ENCODE results near the gene EEIG1.
A peak's percentile ranks its signal among the peaks of the same experiment; 100 is the strongest.
"Not testable (repeated sequence)": the region's sequence is repeated elsewhere in the genome, so short reads cannot be mapped to it uniquely, and the experiment has no call there.

The EEIG1 gene

DNA sequence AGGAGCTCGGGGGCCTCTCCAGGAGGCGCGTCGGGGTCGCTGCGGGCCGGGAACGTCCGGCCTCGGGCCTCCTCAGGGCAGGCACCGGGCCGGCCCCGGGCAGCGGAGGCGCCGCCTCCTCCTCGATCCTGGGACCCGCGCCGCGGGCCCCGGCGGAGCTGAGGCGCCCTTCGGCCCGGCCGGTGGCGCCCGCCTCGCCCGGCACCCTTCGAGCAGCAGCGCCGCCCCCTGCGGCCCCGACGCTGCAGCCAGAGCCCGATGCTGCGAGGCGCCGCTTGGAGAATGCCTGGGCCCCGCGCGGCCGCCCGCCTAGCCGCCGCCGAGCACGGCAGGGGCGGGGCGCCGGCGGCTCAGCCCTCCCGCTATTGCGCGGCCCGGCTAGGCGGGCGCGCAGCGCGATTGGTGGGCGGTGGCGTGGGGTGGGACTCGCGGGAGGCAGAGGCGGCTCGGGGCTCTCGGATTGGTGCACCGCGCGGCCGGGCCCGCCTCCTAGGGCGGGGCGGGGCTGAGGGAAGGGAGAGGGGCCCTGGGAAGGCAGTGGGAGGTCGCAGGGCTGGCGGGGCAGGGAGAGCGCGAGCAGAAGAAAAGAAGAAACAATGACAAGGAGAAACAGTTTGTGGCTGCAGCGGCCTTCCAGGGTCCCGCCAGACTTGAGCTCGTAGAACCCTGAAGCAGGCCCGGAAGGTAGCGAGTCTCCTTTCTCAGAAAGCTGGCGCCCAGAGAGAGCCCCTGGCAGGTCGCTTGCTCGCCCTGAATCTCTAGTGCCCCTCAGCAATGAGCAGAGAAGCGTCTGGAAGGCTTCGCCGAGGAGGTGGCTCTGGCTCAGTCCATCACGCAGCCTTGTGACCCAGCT is at the start of gene EEIG1:
Gene EEIG1 (minus strand): TSS at position 284 of the 853 bp plus-strand sequence. CDS start 852 bp downstream, outside the sequence.
- peak; percentile 93 for DNase-seq (ENCODE audit: low spot score)

DNA sequence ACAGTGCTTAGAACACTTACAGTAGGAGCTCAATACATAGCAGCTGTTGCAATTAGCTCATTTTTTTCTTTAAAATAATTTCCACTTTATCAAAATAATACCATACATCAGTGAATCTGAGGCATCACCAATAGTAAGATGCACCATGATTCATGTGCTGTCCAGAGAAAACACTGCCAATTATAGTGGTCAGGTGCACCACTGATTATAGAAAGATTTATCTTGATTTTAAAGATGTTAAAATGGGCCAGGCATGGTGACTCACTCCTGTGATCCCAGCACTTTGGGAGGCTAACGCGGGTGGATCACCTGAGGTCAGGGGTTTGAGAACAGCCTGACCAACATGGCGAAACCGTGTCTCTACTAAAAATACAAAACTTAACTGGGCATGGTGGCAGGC is 46.9 kb upstream of the EEIG1 start:
- no peak for DNase-seq (ENCODE audit: low spot score)

DNA sequence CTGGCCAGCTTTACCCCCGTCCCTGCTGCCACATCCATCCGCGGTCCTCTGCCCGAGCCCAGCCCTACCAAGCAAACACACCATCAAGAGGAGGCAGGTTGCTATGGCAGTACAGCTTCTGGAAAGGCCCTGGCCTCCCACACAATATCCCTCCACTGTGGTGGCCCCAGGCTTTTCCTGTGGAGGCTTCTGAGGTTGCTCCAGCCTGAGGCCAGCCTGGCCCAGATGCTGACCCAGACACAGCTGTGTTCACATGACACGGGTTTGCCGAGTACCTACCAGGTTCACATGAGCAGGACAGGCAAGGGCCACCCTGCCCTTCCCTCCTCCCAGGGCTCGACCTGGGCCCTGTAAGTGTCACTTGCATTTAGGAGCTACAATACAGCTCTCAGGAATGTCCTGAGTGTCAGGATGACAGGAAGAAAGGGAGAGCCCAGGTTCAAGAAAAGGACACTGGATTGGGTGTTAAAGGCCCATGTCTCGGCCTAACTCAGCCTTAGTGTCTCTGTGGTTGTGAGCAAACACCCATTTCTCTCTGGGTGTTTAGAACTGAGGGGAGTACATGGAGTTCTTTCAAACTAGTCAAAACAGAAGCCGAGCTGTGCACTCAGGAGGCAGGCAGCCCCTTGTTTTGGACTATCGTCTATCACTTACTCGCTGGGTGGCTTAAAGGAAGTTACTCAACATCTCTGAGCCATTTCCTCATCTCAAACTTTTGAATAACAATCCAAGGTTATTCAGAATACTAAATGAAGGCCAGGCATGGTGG is 46.2 kb upstream of the EEIG1 start:
- no peak for DNase-seq (ENCODE audit: low spot score)

DNA sequence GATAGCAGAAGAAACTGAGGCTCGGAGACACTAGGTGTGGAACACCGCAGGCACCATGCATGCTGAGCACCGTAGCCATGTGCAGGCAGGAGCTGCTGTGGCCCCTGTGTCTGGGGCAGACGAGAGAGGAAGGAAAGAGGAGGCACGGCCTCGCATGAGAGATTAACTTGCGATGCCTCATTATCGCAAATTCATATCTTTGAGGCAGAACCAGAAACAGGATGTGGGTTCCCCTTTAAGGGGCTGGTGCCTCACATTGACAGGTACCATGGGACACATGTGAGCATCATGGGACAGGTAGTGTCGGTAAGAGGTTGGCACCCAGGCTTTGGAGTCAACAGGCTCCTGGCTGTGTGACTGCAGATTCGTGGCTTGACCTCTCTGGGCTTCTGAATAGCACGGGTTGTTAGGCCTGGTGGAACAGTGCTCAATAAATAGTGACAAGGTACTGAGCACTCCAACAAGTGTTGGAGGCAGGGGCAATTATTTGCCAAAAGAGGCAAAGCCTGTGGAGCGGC is 45.5 kb upstream of the EEIG1 start:
- no peak for DNase-seq (ENCODE audit: low spot score)

DNA sequence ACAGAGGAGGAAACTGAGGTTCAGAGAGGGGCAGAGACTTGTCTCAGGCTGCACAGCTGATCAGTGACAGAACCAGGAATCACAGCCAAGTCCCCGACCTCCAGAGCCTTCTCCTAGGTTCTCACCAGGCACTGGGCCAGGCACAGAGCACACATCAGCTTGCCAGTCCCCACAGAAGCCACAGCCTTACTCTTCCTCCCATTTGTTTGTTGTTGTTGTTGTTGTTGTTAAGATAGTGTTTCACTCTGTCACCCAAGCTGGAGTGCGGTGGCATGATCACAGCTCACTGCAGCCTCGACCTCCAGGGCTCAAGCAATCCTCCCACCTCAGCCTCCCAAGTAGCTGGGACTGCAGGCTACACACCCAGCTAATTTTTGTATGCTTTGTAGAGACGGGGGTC is 44.9 kb upstream of the EEIG1 start:
- no peak for DNase-seq (ENCODE audit: low spot score)

DNA sequence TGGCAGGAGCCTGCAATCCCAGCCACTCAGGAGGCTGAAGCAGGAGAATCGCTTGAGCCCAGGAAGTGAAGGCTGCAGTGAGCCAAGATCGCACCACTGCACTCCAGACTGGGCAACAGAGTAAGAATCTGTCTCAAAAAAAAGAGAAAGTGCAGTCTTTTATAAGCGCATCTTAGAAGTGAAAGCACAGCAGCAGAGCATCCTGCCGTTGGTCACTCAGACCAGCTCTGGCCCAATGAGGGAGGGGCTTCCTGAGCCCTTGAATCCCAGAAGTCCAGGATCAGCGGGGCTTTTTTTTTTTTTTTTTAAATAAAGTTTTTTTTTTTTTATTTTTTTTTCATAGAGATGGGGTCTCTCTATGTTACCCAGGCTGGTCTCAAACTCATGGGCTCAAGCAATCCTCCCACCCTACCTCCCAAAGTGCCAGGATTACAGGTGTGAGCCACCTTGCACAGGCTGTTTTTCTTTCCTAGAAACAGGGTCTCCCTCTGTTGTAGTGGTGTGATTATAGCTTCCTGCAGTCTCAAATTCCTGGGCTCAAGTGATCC is 44.0 kb upstream of the EEIG1 start:
- no peak for DNase-seq (ENCODE audit: low spot score)

DNA sequence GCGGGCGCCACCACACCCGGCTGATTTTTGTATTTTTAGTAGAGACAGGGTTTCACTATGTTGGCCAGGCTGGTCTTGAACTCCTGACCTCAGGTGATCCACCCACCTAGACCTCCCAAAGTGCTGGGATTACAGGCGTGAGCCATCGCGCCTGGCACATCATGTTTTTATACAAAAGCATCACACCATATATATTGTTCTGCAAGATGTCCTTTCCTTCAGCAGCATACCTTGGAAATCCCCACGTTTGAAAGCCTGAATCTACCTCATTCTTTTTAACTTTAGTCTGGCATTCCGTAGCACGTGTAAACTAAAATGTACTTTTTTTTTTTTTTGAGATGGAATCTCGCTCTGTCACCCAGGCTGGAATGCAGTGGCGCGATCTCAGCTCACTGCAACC is 42.9 kb upstream of the EEIG1 start:
- DNase-seq (ENCODE audit: low spot score): not testable (repeated sequence)

DNA sequence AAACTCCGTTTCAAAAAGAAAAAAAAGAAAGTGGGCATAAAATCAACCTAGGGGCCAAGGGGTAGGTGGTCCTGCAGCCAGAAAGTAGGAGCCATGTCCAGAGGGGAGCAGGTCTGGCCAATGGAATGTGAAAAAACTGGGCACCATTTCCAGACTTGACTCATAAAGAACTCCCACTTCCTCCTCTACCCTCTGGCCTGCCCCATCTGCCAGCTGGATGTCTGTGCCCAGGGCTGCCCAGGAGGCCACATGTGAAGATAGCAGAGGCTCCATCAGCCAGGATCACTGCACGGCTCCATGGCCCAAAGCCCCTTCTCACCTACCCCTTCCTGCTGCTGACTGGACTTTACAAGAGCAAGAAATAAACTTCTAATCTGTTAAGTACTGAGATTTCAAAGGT is 42.1 kb upstream of the EEIG1 start:
- peak; percentile 43 for DNase-seq (ENCODE audit: low spot score)

DNA sequence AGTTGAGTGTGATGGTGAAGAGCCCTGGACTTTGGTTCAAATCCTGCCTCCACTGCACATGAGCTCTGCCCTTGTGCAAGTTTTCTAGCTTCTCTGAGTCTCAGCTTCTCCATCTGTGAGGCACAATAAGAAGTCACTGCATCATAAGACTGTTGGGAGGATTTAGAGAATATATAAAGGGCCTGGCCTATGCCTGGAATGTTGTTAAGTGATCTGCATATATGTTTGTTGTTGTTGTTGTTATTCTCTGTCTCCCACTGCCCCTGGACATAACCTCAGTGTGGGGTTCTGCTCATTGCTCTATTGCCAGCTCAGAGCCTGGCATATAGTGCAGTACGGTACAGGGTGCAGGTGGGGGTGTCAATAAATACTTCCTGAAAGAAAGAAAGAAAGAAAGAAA is 40.3 kb upstream of the EEIG1 start:
- no peak for DNase-seq (ENCODE audit: low spot score)

DNA sequence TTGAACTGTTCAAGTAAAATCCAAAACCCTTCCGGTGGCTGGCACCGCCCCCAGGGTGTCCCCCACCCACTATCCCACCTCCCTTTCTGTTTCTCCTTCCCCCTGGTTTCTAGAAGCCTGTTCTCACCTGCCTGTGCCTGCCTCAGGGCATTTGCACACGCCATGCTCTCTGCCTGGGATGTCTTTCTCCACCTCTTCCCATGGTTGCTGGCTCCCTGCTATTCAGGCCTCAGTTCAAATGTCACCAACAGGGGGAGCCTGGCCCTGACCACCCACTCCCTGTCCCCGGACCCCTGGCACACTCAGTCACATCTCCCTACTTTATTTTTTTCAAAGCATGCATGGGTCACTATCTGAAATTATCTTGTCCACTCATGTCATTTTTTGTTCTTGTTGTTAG is 39.9 kb upstream of the EEIG1 start:
- DNase-seq (ENCODE audit: low spot score): no peak

DNA sequence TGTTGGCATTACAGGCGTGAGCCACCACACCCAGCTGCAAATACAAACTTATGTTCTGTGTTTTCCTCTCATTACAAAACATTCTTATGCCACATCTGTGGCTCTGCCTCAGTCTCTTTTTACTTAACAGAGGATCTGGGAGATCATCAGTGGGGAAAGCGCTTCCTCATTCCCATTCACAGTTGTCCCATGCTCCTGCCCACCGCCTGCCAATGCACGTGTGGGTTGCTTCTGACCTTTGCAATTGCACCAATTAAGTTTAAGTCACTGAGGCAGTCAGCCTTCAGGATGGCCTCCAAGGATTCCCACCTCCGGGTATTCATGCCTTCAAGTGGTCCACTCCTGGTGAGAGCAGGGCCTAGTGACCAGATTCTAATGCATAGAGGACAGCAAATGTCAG is 34.9 kb upstream of the EEIG1 start:
- no peak for DNase-seq (ENCODE audit: low spot score)

DNA sequence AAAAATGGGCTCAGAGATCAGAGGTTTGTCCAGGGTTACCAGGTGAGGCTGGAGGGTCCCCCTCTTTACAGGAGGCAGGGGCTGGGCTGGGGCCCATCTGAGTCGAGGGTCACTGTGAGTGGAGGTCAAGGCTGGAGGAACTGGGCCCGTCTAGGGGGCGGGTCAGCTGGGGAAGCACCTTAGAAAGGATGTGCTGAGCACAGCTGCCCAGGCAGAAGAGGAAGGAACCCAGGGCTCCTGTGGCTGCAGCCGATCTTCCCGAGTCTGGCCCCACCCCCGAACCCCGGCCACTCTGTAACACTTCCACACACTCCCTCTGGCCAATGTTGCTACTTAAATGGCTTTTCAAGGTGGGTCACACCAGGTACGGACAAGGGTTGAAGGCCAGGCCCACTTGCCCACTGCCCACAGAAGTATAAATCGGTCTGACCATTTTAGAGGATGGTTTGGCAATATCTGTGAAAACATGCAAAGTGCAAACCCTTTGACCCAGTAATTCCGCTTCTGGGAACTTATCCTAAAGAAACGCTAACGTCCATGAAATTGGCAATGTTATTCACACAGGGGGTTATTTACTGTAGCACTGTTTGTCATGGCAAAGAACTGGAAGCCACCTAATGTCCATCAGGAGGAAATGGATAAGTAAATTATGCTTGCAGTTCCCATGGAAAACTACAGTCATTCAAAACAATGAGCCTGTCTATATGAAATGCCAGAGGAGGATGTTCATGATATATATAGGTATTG is 30.5 kb upstream of the EEIG1 start:
- no peak for DNase-seq (ENCODE audit: low spot score)

DNA sequence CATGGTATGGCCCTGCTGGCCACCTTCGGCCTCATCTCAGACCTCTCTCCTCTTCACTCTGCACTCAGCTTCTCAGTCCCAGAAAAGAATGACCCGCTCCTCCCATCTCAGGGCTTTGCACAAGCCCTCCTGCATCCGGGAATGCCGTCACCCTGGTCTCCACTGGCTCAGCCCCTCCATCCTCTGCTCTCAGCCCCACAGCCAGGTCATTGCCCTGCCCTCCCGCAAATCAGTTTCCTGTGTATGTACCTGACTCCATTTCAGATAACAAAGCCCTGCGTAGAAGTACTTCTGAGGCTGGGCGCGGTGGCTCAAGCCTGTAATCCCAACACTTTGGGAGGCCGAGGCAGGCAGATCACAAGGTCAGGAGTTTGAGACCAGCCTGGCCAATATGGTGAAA is 28.9 kb upstream of the EEIG1 start:
- no peak for DNase-seq (ENCODE audit: low spot score)

DNA sequence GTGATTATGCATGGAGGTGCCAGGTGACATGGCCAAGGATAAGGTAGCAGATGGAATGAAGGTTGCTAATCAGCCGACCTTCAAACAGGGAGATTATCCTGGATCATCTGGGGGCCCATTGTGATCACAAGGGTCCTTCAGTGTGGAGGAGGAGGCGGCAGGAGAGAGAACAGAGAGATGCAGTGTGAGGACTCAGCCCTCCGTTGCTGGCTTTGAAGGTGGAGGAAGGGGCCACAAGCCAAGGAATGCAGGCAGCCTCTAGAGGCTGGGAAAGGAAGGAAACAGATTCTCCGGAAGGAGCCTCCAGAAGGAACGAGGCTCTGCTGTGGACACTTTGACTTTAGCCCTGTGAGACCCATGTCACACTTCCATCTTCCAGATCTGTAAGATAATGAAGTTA is 27.4 kb upstream of the EEIG1 start:
- no peak for DNase-seq (ENCODE audit: low spot score)

DNA sequence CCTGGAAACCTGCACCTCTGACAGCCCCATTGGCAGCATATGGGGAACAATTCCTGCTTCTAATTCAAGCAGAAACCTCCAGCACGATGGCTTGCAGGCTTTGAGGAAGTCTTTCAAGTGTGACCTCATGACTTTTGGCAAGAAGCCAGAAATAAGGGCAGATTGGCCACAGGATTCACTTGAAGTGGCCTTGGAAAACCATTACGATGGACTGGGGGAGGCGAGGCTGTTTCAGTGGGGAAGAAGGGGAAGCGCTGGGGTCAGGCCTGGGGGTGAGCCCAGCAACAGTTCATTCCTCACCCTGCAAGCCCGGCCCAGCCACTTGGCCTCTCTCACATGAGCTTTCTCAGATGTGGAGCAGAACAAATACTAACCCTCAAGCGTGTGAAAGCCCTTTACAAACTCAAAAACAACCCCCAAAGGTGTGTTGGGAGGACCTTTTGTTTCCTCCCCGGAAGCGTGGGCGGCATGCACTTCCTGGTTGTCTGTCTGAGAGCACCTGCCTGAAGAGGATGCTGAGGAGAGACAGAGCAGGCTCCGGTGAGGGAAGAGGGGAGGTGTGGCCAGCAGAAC is 26.9 kb upstream of the EEIG1 start:
- peak; percentile 96 for DNase-seq (ENCODE audit: low spot score)

DNA sequence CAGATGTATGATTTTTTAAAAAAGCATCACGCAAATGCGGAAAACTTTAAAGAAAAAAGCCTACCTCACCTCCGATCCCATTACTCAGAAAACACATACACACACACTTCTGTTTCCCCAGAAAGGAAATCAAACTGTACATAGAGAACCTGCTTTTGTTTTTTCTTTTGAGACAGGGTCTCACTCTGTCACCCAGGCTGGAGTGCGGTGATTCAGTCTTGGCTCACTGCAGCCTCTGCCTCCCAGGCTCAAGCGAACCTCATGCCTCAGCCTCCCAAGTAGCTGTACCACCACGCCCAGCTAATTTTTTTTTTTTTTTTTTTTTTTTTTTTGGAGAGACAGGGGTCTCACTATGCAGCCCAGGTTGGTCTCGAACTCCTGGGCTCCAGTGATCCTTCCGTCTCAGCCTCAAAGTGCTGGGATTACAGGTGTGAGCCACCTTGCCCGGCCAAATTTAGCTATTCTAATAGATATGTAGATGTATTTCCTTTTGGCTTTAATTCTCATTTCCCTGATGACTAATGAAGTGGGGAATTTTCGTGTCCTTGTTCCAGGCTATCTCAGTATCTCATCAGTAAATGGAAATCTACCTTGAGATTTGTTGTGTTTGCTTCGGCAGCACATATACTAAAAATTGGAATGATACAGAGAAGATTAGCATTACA is 25.7 kb upstream of the EEIG1 start:
- DNase-seq (ENCODE audit: low spot score): peak; percentile 80

DNA sequence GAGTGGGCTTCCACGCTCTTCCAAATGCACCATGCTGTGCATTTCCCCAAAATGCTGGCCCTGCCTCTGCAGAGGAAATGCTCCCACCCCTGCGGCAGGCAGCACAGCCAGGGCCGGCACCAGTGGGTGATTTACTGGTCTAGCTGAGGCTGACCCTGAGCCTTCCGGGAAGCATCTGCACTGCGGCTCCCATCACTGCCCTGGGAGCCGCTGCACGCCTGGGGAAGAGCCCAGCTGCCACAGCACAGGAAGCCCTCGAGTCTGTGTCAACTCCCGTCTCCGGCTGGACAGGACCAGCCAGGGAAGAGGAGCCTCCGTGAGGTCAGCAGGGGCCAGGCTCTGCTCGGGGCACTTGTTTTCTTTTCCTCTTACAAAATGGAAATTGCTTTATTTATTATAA is 25.1 kb upstream of the EEIG1 start:
- DNase-seq (ENCODE audit: low spot score): no peak

DNA sequence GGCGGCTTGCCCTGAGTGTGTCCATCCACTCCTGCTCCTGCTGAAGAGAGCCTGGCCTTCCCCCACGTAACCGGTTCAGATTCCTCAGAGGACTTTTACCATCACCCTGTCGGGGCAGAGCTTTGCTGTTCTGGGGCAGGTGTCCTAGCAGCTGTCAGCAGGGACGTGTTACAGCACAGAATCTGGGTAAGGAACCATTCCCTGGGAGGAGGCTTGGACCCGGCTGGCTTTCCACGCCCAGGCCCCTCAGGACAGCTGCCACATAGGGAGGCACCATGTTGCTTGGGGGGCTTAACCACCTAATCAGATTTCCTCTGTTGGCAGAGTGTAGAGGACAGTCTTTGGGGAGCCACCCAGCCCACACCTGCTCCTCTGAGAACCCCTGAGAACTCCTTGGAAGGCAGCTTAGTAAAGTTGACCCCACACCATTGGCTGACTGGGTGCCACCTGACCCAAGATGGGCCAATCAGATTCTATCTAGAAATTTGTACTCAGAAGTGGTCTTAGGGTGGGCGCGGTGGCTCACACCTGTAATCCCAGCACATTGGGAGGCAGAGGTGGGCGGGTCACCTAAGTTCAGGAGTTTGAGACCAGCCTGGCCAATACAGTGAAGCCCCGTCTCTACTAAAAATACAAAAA is 23.3 kb upstream of the EEIG1 start:
- no peak for DNase-seq (ENCODE audit: low spot score)

DNA sequence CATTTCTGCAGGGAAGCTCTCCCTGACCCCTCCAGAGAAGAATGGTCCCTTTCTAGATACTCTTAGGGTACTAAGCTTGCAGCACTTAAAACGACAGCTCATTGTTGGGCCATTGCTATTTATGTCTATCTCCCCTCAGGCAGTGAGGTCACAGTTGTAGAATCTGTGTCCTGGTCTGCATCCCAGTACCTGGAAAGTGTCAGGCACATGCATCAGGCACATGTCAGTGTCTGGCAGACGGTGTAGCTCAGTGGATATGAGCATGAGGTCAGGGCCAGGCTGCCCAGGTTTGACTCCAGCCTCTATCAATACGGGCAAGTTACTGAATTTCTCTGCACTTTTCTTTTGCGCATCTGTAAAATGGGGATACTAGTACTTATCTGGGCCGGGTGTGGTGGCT is 22.2 kb upstream of the EEIG1 start:
- DNase-seq (ENCODE audit: low spot score): no peak

DNA sequence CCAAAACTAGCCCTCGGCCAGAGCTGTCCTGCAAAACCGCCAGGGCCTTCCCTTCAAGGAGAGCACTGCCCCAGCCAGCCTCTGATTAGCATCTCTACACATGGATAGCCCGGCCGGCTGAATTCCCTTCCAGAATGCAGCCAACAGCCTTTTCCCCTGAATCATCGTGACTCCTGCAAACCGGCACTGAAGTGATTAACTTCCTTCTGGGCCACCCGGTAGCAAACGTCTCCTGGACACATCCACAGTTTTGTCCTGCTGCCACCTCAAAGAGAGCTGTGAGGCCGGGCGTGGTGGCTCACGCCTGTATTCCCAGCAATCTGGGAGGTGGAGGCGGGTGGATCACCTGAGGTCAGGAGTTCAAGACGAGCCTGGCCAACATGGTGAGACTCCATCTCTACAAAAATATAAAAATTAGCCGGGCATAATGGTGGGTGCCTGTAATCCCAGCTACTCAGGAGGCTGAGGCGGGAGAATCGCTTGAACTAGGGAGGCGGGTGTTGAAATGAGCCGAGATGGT is 21.1 kb upstream of the EEIG1 start:
- peak; percentile 96 for DNase-seq (ENCODE audit: low spot score)

All from kidney tubule cell (primary cell).